HL-60 (cell line): ENCODE results near the gene ENTPD1.
"Not testable (repeated sequence)": the region's sequence is repeated elsewhere in the genome, so short reads cannot be mapped to it uniquely, and the experiment has no call there.

Experiments
- DNase-seq, 2 experiments: peaks; one replicate each; pipeline ENCODE4 v3.0.0-alpha.2; 2010 to 2020; ENCODE audit warnings: low read depth in 1 of 2, low spot score in 1 of 2
- H3K27ac ChIP-seq: fragments of 250-450 bp; sonication (Bioruptor Pico); replicated peaks from 2 replicates; pipeline ENCODE4 v1.5.1; 2020; ENCODE audit warnings: mild to moderate bottlenecking, moderate library complexity
- H3K27me3 ChIP-seq: fragments of 250-450 bp; sonication (Bioruptor Pico); 2 replicates; pipeline ENCODE4 v1.5.1; 2021; ENCODE audit warnings: mild to moderate bottlenecking, moderate library complexity; ENCODE audit not compliant: insufficient read depth, poor library complexity, severe bottlenecking
- H3K4me3 ChIP-seq: replicated peaks from 2 replicates; pipeline ENCODE4 v1.5.1; 2011; ENCODE audit warnings: mild to moderate bottlenecking, control low read depth, low read length; ENCODE audit not compliant: insufficient read depth
- GABPA ChIP-seq: IDR thresholded peaks from 2 replicates; pipeline ENCODE4 v1.6.1; 2012; ENCODE audit warnings: low read depth
- POLR2AphosphoS5 ChIP-seq: IDR thresholded peaks from 2 replicates; pipeline ENCODE4 v1.6.1; 2012; ENCODE audit warnings: low read depth
- SPI1 ChIP-seq: IDR thresholded peaks from 2 replicates; pipeline ENCODE4 v1.6.1; 2012; ENCODE audit warnings: low read depth, mild to moderate bottlenecking, borderline replicate concordance
- TF ChIP-seq, protein P1 (sequence below): IDR thresholded peaks from one replicate; pipeline ENCODE4 v1.5.1; 2011; ENCODE audit warnings: low read length, control low read depth, inconsistent platforms; ENCODE audit not compliant: insufficient read depth
- TF ChIP-seq, protein P2 (sequence below): IDR thresholded peaks from 2 replicates; pipeline ENCODE4 v1.6.1; 2012; ENCODE audit warnings: low read depth; ENCODE audit not compliant: insufficient replicate concordance

ENTPD1 gene

DNA sequence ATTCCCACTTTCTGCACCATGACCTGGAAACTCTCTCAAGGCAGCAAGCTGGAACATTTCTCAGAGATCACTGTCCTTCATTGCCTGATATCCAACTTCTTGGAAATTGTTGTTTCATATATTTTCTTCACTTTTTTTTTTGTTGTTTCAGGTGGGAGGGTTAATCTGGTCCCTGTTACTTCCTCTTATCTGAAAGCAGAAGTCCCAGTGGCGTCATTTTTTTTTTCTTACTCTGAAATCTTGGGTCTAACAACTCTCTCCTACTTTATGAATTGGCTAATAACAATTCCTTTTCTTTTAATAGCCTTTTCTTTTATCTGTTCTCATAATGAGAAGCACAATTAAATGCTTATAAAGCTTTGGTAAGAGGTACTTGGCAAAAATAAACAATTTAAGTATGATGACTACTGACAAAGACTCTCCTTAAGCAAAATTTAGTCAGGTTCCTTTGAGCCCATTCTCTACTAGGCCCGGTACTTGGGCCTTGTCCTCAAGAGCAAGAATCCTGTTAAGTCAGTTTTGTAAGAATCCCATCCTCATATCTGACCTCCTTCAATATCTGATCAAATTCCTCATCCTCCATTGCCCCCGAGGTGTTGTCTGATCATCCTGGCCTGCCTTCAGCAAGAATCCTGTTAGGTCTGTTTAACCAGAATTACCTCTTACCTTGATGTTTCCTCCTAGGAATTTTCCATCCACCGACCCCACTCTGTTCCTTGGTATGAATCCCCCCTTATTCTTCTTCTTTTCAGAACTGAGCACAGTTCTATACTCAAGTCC is 140.3 kb downstream of the ENTPD1 start:
- DNase-seq = peak; percentile 11 to 18
- H3K27me3 ChIP-seq = no peaks in the 10 kb centered on the region
- TF ChIP-seq SPI1 (peak; percentile 83), GABPA (no peak; the same call in 1 of the 2 replicates)

DNA sequence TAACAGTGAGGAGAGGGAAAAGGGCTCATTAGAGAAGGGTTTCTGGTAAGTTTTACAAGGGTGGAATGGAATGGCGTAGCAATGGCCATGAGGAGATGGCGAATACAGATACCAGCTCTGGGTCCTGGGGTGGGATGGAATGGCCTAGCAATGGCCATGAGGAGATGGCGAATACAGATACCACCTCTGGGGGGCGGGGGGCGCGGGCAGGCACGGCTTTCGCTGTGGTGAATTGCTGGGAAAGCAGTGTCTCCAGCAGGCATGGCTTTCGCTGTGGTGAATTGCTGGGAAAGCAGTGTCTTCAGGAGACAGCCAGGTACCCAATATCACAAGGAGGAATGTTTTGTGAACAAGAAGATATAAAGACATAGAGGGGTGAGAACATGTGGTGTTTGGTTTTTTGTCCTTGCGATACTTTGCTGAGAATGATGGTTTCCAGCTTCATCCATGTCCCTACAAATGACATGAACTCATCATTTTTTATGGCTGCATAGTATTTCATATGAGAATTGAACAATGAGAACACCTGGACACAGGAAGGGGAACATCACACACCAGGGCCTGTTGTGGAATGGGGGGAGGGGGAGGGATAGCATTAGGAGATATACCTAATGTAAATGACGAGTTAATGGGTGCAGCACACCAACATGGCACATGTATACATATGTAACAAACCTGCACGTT is 150.1 kb downstream of the ENTPD1 start:
- not testable (repeated sequence) for H3K4me3 ChIP-seq, DNase-seq, H3K27me3 ChIP-seq, H3K27ac ChIP-seq

More for the DNA sequence above, 140.3 kb downstream of the ENTPD1 start:
- Histone ChIP-seq H3K4me3 (no peak overlapping the region), H3K27ac (peak overlapping the region; percentile 16; the same call in 1 of the 2 replicates)

DNA sequence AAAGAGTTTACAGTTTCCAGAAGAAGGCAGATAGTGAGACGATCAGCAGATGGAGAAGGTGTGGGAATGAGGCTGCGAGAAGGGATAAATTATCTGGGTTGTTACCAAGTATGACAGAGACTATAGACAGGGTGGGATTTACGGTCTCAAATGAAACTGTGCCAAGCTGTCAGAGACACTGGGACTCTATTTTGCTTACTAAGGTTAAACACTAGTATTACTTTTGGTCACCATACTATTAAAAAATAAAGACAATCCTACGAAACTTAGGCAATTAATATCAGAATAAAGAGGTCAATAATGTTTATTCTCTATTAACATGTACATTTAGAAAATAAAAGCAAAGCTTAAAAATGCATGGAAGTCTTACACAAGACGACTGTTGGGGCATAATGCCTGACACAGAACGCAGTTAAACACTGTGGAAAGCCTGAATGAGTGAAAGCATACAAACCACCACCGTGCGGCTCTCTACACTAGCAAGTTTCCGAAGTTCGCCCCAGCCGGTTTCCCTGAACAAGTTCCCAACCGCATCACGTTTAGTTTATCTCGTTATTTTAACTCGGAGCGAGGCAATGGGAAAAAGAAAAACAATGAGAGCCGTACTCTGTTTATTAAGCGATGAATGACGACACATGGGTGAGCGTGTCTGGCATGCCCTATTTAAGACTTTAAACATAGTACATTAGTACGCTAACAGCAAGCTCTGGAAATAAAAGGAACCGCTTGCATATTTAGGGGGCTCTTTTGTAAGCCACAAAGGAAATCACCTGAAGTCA is 150.9 kb downstream of the ENTPD1 start:
- TF ChIP-seq GABPA = no peak
- TF ChIP-seq, protein P1, sequence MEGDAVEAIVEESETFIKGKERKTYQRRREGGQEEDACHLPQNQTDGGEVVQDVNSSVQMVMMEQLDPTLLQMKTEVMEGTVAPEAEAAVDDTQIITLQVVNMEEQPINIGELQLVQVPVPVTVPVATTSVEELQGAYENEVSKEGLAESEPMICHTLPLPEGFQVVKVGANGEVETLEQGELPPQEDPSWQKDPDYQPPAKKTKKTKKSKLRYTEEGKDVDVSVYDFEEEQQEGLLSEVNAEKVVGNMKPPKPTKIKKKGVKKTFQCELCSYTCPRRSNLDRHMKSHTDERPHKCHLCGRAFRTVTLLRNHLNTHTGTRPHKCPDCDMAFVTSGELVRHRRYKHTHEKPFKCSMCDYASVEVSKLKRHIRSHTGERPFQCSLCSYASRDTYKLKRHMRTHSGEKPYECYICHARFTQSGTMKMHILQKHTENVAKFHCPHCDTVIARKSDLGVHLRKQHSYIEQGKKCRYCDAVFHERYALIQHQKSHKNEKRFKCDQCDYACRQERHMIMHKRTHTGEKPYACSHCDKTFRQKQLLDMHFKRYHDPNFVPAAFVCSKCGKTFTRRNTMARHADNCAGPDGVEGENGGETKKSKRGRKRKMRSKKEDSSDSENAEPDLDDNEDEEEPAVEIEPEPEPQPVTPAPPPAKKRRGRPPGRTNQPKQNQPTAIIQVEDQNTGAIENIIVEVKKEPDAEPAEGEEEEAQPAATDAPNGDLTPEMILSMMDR = peak; percentile 8
- DNase-seq = peak; percentile 57 to 75
- Histone ChIP-seq H3K4me3 (peak overlapping the region; percentile 84), H3K27ac (peak overlapping the region; percentile 74), H3K27me3 (no peaks in the 10 kb centered on the region)

DNA sequence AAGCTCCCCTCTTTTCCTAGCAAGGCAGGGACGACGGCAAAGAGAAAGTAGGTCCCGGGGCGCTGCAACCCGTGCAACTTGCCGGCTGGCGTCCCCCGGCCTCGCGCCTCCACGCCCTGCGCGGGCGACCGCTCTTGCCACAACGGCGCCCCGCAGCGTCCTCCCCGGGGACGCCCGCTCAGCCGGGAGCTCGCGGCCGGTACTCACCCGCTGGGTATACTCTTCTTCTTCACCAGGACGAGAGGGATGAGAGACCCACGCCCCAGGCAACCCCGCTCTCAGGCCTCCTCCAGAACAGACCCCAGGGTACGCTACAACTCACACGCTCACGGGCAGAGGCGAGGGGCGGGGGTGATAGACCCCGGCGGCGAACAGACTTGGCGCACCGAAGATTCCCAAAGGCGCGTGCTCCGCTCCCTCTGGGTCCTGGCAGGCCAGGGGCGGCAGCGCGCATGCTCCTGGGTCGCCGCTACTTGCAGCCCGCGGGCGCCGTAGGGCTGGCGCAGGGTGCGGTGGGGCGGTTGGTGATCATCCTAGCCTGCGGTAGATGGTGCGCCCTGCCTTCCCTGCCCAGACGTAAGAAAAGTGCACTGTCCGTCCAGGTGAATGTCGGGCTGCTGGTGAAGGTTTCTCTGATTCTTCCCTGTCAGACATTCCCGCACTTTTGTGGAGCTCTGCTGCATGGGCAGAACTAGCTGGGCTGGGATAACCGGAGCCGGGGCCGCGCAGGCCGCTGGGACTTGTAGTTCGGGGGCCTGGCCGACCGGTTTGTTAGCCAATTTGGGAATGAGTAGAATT is 151.7 kb downstream of the ENTPD1 start, which contains the start of gene CC2D2B:
TSS of gene CC2D2B (plus strand) at position 520 of the 798 bp plus-strand sequence. CDS start 3,349 bp downstream, outside the sequence.
- TF ChIP-seq, protein P1 = no peak
- TF ChIP-seq POLR2AphosphoS5 = peak; percentile 46; the same call in 1 of the 2 replicates
- DNase-seq = peak; percentile 62 to 83
- H3K4me3 ChIP-seq = peak within 1 kb of the TSS; percentile 84
- H3K27ac ChIP-seq = peak within 1 kb of the TSS; percentile 74
- no peaks in the 10 kb centered on the region for H3K27me3 ChIP-seq

DNA sequence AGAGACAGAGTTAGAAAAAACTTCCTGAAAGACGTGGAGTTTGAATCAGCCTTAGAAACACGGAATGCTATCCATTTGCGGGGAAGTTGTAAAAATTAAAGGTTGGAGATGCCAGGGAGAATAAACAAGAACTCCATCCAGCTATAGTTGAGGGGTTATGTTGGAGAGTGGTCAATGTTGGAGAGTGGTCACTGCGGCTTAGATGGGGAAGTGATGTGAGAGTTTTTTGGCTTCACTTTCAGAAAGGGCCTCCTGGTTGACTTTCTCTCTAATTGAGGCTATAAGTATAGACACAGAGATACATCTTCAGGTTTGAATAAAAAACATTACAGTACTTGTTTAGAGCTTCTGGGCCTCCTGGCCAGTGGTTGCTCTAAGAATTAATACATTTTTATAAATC is 152.5 kb downstream of the ENTPD1 start:
- no peak for DNase-seq
- Histone ChIP-seq H3K4me3 (no peak overlapping the region), H3K27ac (no peak overlapping the region), H3K27me3 (no peaks in the 10 kb centered on the region)
- TF ChIP-seq, protein P1 = no peak
- TF ChIP-seq GABPA = no peak
- TF ChIP-seq, protein P2, sequence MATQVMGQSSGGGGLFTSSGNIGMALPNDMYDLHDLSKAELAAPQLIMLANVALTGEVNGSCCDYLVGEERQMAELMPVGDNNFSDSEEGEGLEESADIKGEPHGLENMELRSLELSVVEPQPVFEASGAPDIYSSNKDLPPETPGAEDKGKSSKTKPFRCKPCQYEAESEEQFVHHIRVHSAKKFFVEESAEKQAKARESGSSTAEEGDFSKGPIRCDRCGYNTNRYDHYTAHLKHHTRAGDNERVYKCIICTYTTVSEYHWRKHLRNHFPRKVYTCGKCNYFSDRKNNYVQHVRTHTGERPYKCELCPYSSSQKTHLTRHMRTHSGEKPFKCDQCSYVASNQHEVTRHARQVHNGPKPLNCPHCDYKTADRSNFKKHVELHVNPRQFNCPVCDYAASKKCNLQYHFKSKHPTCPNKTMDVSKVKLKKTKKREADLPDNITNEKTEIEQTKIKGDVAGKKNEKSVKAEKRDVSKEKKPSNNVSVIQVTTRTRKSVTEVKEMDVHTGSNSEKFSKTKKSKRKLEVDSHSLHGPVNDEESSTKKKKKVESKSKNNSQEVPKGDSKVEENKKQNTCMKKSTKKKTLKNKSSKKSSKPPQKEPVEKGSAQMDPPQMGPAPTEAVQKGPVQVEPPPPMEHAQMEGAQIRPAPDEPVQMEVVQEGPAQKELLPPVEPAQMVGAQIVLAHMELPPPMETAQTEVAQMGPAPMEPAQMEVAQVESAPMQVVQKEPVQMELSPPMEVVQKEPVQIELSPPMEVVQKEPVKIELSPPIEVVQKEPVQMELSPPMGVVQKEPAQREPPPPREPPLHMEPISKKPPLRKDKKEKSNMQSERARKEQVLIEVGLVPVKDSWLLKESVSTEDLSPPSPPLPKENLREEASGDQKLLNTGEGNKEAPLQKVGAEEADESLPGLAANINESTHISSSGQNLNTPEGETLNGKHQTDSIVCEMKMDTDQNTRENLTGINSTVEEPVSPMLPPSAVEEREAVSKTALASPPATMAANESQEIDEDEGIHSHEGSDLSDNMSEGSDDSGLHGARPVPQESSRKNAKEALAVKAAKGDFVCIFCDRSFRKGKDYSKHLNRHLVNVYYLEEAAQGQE = no peak
- TF ChIP-seq POLR2AphosphoS5 = no peak
- no peak for TF ChIP-seq SPI1
